NAMALWA (cell line): Measurements from ENCODE around the gene SLC27A5.
"Not testable (repeated sequence)": the region's sequence is repeated elsewhere in the genome, so short reads cannot be mapped to it uniquely, and the experiment has no call there.

Experiments
- DNase-seq: peaks from one replicate; pipeline ENCODE4 v3.0.0-alpha.2; 2015; ENCODE audit warnings: low spot score

SLC27A5 gene

DNA sequence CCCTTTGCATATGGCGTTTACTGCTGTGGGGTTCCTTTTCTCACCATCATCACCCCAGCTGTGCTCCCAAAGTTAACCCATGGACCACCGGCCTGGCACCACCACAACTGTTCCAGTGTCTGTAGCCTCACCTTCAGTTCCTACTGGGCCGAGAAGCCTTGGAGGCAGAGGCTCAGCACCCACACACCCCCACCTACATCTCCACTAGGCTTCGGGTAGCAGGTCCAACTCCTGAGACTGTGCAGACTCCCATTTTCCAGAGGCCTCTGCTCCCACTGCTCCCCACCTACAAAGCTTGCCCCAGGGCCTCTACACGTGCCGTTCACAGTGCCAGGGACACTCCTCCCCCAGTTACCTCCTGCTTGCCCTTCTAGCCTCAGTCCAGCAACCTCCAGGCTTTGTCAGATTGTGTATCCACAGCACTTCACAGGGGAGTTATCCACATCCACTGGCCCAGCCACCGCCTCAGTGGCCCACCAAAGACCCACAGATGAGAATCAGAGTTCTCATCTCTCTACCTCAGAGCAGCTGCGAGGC lies 14.1 kb downstream of the SLC27A5 start:
- DNase-seq, result no peak

GRCh38 chr19:58492265-58492664 lies 19.5 kb downstream of the SLC27A5 start:
- DNase-seq, result no peak

- no peak for DNase-seq
These were observed 20.4 kb downstream of the SLC27A5 start for GRCh38 chr19:58491393-58491792.

DNA sequence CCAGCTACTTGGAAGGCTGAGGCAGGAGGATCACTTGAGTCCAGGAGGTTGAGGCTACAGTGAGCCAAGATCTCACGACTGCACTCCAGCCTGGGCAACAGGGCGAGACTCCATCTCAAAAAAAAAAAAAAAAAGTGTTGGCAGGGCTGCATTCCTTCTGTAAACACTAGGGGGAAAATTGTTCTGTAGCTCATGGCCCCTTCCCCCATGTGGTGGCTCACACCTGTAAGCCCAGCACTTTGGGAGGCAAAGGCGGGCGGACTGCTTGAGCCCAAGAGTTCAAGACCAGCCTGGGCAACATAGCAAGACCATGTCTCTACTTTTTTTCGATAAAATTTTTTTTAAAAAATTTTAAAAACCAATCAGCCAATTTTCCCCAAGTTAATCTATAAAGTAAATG lies 27.4 kb downstream of the SLC27A5 start:
- DNase-seq, result peak; percentile 52

DNA sequence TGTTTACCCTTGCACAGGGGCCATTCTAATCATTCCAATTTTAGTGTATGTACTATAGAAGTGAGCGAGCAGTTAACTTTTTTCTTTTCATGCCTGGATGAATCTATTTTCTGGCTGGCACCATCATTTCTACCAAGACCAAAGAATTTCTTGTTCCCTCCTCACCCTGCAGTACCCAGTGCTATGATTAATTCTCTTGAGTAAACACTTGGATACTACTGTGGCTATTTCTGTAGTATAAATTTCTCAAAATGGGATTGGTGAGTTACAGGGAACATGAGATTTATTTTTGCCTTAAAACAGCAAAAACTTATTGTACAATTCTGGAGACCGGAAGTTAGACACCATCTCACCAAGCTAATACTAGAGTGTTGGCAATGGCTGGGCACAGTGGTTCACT lies 28.0 kb downstream of the SLC27A5 start:
- no peak for DNase-seq

GRCh38 chr19:58482372-58482771 lies 29.4 kb downstream of the SLC27A5 start:
- no peak for DNase-seq

- DNase-seq, result no peak
These were observed 31.0 kb downstream of the SLC27A5 start for GRCh38 chr19:58480831-58481230.

- DNase-seq, result no peak
These were observed 31.3 kb downstream of the SLC27A5 start for GRCh38 chr19:58480481-58480830.

- no peak for DNase-seq
These were observed 31.9 kb downstream of the SLC27A5 start for GRCh38 chr19:58479736-58480480.

DNA sequence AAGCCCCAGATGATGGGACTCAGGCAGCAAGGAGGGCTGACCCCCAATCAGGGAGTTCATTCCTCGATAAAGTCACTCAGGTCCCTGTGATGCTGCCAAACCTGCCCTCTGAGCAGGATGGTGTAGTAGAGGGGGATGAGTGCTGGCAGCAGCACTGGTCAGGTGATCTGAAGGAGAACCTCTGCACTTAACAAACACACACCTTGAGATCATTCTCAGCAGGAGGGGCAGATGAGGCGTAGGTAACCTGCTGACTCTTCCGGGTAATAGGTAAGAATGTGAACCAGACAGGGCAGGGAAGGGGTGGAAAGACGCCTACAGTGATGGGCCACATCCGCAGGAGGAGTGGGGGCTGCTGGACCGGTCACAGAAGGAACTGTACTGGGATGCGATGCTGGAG lies 32.5 kb downstream of the SLC27A5 start:
- DNase-seq, result no peak

- DNase-seq, result no peak
These were observed 33.9 kb downstream of the SLC27A5 start for GRCh38 chr19:58477871-58478270.

- DNase-seq, result no peak
These were observed 34.7 kb downstream of the SLC27A5 start for GRCh38 chr19:58477130-58477529.

GRCh38 chr19:58476498-58477015 lies 35.2 kb downstream of the SLC27A5 start:
- no peak for DNase-seq

DNA sequence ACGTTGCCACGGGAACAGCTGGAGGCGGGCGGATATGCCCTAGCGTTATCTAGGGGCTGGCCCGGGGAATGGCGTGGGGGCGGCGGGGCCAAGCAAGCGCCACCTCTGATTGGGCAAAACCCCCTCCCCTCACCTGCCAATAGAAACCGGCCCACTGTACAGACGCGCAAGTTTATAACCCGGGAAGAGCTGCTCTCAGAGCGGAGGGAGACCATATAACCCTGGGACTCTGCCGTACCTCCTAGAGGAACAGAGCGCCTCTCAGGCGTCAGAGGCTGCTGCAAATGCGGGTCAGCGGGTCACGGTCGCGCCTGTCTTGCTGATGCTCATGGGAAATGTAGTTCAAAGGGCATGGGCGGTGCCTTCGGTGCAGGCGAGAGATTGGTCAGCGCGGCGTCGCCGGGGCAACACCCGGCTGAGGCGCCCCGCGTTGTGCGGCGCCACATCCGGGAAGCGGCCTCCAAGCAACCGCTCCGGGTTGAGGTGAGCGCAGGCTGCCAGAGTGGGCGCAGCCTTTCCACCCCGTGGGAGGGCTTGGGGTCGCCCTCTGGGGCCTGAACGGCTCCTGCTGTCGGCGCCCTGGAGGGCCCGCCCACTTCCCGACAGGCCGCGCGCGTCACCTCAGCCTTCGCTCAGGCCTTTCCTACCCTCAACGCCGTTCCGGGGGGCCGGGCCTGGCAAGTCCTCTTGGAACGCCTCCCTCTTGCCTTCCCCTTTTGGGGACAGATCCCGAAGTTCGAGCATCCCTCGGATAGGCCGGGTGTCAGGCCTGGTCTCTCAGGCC lies 35.9 kb downstream of the SLC27A5 start, which contains the start of gene ZNF446:
Gene ZNF446 (plus strand): TSS at position 639 of the 784 bp plus-strand sequence. CDS start 867 bp downstream, outside the sequence.
- peak; percentile 98 for DNase-seq

- DNase-seq, result no peak
These were observed 36.6 kb downstream of the SLC27A5 start for GRCh38 chr19:58474997-58475713.

DNA sequence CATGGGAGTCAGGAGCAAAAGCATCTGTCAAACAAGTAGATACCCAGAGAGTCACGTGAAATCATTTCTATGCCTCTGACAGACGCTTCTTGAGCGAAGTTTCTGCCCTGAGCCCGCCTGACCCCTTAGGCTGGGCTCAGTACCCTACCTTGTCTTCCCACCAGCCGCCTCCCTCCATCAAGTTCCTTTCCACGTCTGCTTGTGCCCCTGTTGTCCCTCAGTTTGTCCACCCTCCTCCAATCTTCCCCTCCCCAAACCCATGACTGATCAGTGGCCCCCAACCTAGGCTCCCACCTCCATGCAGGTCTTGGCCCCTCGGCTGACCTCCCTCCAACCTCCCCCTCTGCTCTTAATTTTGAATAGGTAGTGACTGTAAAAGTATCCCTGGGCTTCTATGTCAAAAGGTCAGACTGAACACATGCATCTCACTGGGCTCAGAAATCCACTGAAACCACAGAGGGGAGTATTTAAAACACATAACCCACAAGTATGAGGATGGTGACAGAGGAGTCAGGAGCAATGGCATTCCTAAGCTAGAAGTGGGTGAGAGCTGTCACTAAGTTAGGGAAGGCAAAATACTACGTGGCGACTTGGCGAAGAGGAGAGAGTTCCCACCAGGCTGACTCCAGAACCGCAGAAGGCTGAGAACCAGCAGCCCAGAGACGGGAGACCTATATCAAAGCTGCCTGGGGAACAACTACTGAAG lies 37.3 kb downstream of the SLC27A5 start:
- DNase-seq, result no peak

GRCh38 chr19:58473775-58474174 lies 38.0 kb downstream of the SLC27A5 start:
- DNase-seq, result no peak

DNA sequence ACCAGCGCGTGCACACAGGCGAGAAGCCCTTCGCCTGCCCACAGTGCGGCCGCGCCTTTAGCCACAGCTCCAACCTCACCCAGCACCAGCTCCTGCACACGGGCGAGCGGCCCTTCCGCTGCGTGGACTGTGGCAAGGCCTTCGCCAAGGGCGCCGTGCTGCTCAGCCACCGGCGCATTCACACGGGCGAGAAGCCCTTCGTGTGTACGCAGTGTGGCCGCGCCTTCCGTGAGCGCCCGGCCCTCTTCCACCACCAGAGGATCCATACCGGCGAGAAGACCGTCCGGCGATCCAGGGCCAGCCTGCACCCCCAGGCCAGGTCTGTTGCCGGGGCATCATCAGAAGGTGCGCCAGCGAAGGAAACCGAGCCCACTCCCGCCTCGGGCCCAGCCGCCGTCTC lies 40.1 kb downstream of the SLC27A5 start:
- no peak for DNase-seq

GRCh38 chr19:58470837-58471543 lies 40.8 kb downstream of the SLC27A5 start:
- DNase-seq, result not testable (repeated sequence)

DNA sequence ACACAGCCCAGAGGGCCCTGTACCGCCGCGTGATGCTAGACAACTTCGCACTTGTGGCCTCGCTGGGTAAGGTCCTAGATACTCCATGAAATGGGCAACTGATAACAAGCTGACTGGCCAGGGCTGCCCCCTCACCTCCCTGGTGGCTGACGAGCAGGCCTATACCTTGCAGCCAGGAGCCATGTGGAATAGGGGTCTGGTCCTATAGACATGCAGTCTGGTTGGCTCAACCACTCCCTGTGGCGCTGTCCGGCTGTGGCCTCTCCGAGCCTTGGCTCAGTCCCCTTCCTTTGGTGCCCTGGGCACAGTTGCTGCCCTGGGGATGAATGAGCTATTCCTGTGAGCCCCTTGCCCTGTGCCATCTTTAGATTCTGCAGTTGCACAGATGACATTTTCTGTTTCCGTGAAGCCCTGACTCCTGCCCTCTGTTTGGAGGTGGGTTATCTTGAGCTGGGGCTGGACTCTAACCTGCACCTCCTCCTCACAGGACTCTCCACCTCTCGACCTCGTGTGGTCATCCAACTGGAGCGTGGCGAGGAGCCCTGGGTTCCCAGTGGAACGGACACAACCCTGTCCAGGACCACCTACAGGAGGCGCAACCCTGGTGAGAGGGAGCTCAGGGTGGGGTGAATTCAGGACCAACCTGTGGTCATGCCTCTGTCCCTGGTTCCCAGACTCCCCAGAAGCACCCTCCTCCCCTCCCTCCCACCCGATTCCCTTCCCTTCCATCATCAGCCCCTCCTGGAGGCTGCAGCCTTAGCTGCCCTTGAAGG lies 42.4 kb downstream of the SLC27A5 start:
- no peak for DNase-seq
